Neural crest cell (in vitro differentiated cells): ENCODE measurements around the gene RND2. TPM values are rescaled to one million over a fixed set of nuclear protein-coding genes. Genes with fewer than 3 reads are reported as not detected.

Experiments
- DNase-seq: peaks from one replicate; pipeline ENCODE4 v3.0.0; 2021; ENCODE audit warnings: low read depth, mixed read lengths, low spot score
- H3K27ac Mint-ChIP-seq: one replicate; pipeline ENCODE4 v1.8.0; 2021; ENCODE audit warnings: mild to moderate bottlenecking, mixed read lengths; ENCODE audit not compliant: unreplicated experiment
- H3K27me3 Mint-ChIP-seq: 2 replicates; pipeline ENCODE4 v1.8.0; 2021; ENCODE audit warnings: low read depth, mild to moderate bottlenecking, mixed read lengths
- H3K36me3 Mint-ChIP-seq: 2 replicates; pipeline ENCODE4 v1.8.0; 2021; ENCODE audit warnings: low read depth, mild to moderate bottlenecking, mixed read lengths
- H3K4me1 Mint-ChIP-seq: 2 replicates; pipeline ENCODE4 v1.8.0; 2021; ENCODE audit warnings: mixed read lengths
- H3K4me3 Mint-ChIP-seq: one replicate; pipeline ENCODE4 v1.8.0; 2021; ENCODE audit warnings: mild to moderate bottlenecking, mixed read lengths
- H3K9me3 Mint-ChIP-seq: 2 replicates; pipeline ENCODE4 v1.8.0; 2021; ENCODE audit warnings: mixed read lengths
- CTCF ChIP-seq: fragments of 200-600 bp; sonication (generic); conservative IDR thresholded peaks from 2 replicates; pipeline ENCODE4 v1.5.0; 2021; ENCODE audit warnings: antibody characterized with exemption, mild to moderate bottlenecking
- total RNA-seq: library from RNA; stranded (reverse); gene quantifications from 2 replicates; pipeline ENCODE4 v1.2.1, GENCODE V29; 2021

Gene RND2
- total RNA-seq, 1 donor from 2014 or later, result 17.8 TPM

GRCh38 chr17:43068570-43069367, 43.7 kb downstream of the RND2 start:
- no peak for DNase-seq
- peaks cover 3% of the 10 kb centered on the region for H3K36me3 Mint-ChIP-seq
- no peaks in the 10 kb centered on the region for H3K27me3 Mint-ChIP-seq
- no peak overlapping the region for H3K27ac Mint-ChIP-seq
- H3K4me3 Mint-ChIP-seq, result no peak overlapping the region
- no peaks in the 10 kb centered on the region for H3K9me3 Mint-ChIP-seq
- no peak for TF ChIP-seq CTCF
- H3K4me1 Mint-ChIP-seq, result peaks cover 7% of the 10 kb centered on the region

- Mint-ChIP-seq H3K9me3 (no peaks in the 10 kb centered on the region), H3K4me3 (no peak overlapping the region), H3K27me3 (no peaks in the 10 kb centered on the region), H3K36me3 (peaks cover 3% of the 10 kb centered on the region), H3K27ac (no peak overlapping the region), H3K4me1 (peaks cover 7% of the 10 kb centered on the region)
- no peak for TF ChIP-seq CTCF
- no peak for DNase-seq
Observed at GRCh38 chr17:43069368-43069898, 44.4 kb downstream of the RND2 start.

- H3K4me3 Mint-ChIP-seq, result no peak overlapping the region
- no peaks in the 10 kb centered on the region for H3K9me3 Mint-ChIP-seq
- H3K4me1 Mint-ChIP-seq, result peaks cover 7% of the 10 kb centered on the region
- H3K27ac Mint-ChIP-seq, result no peak overlapping the region
- DNase-seq, result no peak
- no peak for TF ChIP-seq CTCF
- no peaks in the 10 kb centered on the region for H3K27me3 Mint-ChIP-seq
- peaks cover 6% of the 10 kb centered on the region for H3K36me3 Mint-ChIP-seq
Observed at GRCh38 chr17:43070257-43070656, 45.2 kb downstream of the RND2 start.

GRCh38 chr17:43070872-43071271, 45.8 kb downstream of the RND2 start:
- no peak overlapping the region for H3K27ac Mint-ChIP-seq

GRCh38 chr17:43074869-43075268, 49.8 kb downstream of the RND2 start:
- Mint-ChIP-seq H3K9me3 (no peaks in the 10 kb centered on the region), H3K4me1 (no peaks in the 10 kb centered on the region), H3K27me3 (no peaks in the 10 kb centered on the region), H3K36me3 (peaks cover 6% of the 10 kb centered on the region), H3K4me3 (no peak overlapping the region), H3K27ac (no peak overlapping the region)
- no peak for TF ChIP-seq CTCF
- DNase-seq, result no peak

More at GRCh38 chr17:43070872-43071271, 45.8 kb downstream of the RND2 start:
- no peaks in the 10 kb centered on the region for H3K27me3 Mint-ChIP-seq
- H3K9me3 Mint-ChIP-seq, result no peaks in the 10 kb centered on the region
- no peak for TF ChIP-seq CTCF
- no peak for DNase-seq
- H3K36me3 Mint-ChIP-seq, result peaks cover 6% of the 10 kb centered on the region
- H3K4me1 Mint-ChIP-seq, result peaks cover 7% of the 10 kb centered on the region
- H3K4me3 Mint-ChIP-seq, result no peak overlapping the region
